Measurements from ENCODE around the gene DNAJA3. TPM values are rescaled to one million over a fixed set of nuclear protein-coding genes. Genes with fewer than 3 reads are reported as not detected.

The DNAJA3 gene
- total RNA-seq, 1 experiment from 2014 or later, result 93.1 TPM

- Mint-ChIP-seq H3K9me3 (ENCODE audit: low read depth, unreplicated experiment) (no peaks in the 10 kb centered on the region), H3K4me3 (ENCODE audit: low read depth, unreplicated experiment) (no peak overlapping the region), H3K27ac (ENCODE audit: unreplicated experiment) (no peak overlapping the region), H3K36me3 (ENCODE audit: insufficient read depth, unreplicated experiment) (peaks cover 30% of the 10 kb centered on the region), H3K27me3 (ENCODE audit: unreplicated experiment) (no peaks in the 10 kb centered on the region), H3K4me1 (ENCODE audit: low read depth, unreplicated experiment) (peaks cover 62% of the 10 kb centered on the region)
- no TSS peak for BruUV-seq (replicated peaks)
- intact Hi-C loops (cut with micrococcal nuclease; ENCODE audit: unreplicated experiment), result no loop called here
- CTCF ChIA-PET, result interaction anchor here (0.7 kb wide), 1 partner anchor 615 kb away, joined by 3 read pairs; no protein-coding TSS in a partner anchor
- DNase-seq, result no peak
- no peak for TF ChIP-seq CTCF (IDR thresholded peaks at IDR 0.05; ENCODE audit: unreplicated experiment)
These were observed 66.2 kb downstream of the DNAJA3 start for GRCh38 chr16:4491898-4492297.

GRCh38 chr16:4494746-4495490, 69.2 kb downstream of the DNAJA3 start:
- no peak for TF ChIP-seq CTCF (IDR thresholded peaks at IDR 0.05; ENCODE audit: unreplicated experiment)
- peaks cover 69% of the 10 kb centered on the region for H3K4me1 Mint-ChIP-seq (ENCODE audit: low read depth, unreplicated experiment)
- no TSS peak for BruUV-seq (replicated peaks)
- H3K4me3 Mint-ChIP-seq (ENCODE audit: low read depth, unreplicated experiment), result peak overlapping the region; percentile 30
- no peaks in the 10 kb centered on the region for H3K9me3 Mint-ChIP-seq (ENCODE audit: low read depth, unreplicated experiment)
- H3K27ac Mint-ChIP-seq (ENCODE audit: unreplicated experiment), result peak overlapping the region; percentile 58
- no peaks in the 10 kb centered on the region for H3K27me3 Mint-ChIP-seq (ENCODE audit: unreplicated experiment)
- intact Hi-C loops (cut with micrococcal nuclease; ENCODE audit: unreplicated experiment), result no loop called here
- peaks cover 18% of the 10 kb centered on the region for H3K36me3 Mint-ChIP-seq (ENCODE audit: insufficient read depth, unreplicated experiment)
- CTCF ChIA-PET, result interaction anchor here (0.7 kb wide), 1 partner anchor 17 kb away, joined by 3 read pairs; no protein-coding TSS in a partner anchor
- peak; percentile 55 for DNase-seq

- no peak for DNase-seq
- BruUV-seq (replicated peaks), result no TSS peak
- Mint-ChIP-seq H3K4me1 (ENCODE audit: low read depth, unreplicated experiment) (peaks cover 76% of the 10 kb centered on the region), H3K27ac (ENCODE audit: unreplicated experiment) (peak overlapping the region; percentile 58), H3K9me3 (ENCODE audit: low read depth, unreplicated experiment) (no peaks in the 10 kb centered on the region), H3K4me3 (ENCODE audit: low read depth, unreplicated experiment) (peak overlapping the region; percentile 26), H3K36me3 (ENCODE audit: insufficient read depth, unreplicated experiment) (peaks cover 15% of the 10 kb centered on the region), H3K27me3 (ENCODE audit: unreplicated experiment) (no peaks in the 10 kb centered on the region)
- CTCF ChIA-PET, result interaction anchor here (0.6 kb wide), 1 partner anchor 227 kb away, joined by 3 read pairs; no protein-coding TSS in a partner anchor
- no peak for TF ChIP-seq CTCF (IDR thresholded peaks at IDR 0.05; ENCODE audit: unreplicated experiment)
- intact Hi-C loops (cut with micrococcal nuclease; ENCODE audit: unreplicated experiment), result no loop called here
These were observed 70.1 kb downstream of the DNAJA3 start for GRCh38 chr16:4495766-4496165.

- Mint-ChIP-seq H3K4me3 (ENCODE audit: low read depth, unreplicated experiment) (peak overlapping the region; percentile 26), H3K9me3 (ENCODE audit: low read depth, unreplicated experiment) (no peaks in the 10 kb centered on the region), H3K27ac (ENCODE audit: unreplicated experiment) (peak overlapping the region; percentile 58), H3K36me3 (ENCODE audit: insufficient read depth, unreplicated experiment) (peaks cover 13% of the 10 kb centered on the region), H3K4me1 (ENCODE audit: low read depth, unreplicated experiment) (peaks cover 77% of the 10 kb centered on the region), H3K27me3 (ENCODE audit: unreplicated experiment) (no peaks in the 10 kb centered on the region)
- no TSS peak for BruUV-seq (replicated peaks)
- intact Hi-C loops (cut with micrococcal nuclease; ENCODE audit: unreplicated experiment), result no loop called here
- CTCF ChIA-PET, result interaction anchor here (0.6 to 1.4 kb wide), 2 partner anchors 10 to 228 kb away, joined by 3 read pairs; no protein-coding TSS in a partner anchor
- DNase-seq, result peak; percentile 28
- TF ChIP-seq CTCF (IDR thresholded peaks at IDR 0.05; ENCODE audit: unreplicated experiment), result no peak
These were observed 70.6 kb downstream of the DNAJA3 start for GRCh38 chr16:4496305-4496704.
